ENCODE measurements around the gene FHDC1. TPM values are rescaled to one million over a fixed set of nuclear protein-coding genes. Genes with fewer than 3 reads are reported as not detected.

The FHDC1 gene
- total RNA-seq, 1 experiment from 2014 or later: 19.9 TPM

DNA sequence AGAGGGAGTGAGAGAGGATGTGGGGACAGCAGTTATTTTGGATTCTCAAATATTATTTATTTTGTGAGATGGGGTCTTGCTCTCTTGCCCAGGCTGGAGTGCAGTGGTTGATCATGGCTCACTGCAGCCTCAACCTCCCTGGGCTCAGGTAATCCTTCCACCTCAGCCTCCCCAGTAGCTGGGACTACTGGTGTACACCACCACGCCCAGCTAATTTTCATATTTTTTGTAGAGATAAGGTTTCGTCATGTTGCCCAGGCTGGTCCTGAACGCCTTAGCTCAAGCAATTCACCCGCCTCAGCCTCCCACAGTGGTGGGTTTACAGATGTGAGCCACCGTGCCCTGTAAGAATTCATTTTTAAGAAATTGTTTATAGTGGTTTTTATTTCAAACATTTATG, 61.2 kb downstream of the FHDC1 start:
- Histone ChIP-seq H3K56ac (ENCODE audit: insufficient read length, low read depth, low read length) (no peak overlapping the region), H3K4ac (ENCODE audit: low read depth, low read length) (no peak overlapping the region), H3T11ph (ENCODE audit: low read length) (no peak overlapping the region), H3K27me3 (ENCODE audit: insufficient read depth, low read length) (no peaks in the 10 kb centered on the region; the same call in 1 of the 2 replicates), H4K8ac (replicated peaks; ENCODE audit: insufficient read length, low read depth, low read length) (no peak overlapping the region), H3K27ac (ENCODE audit: insufficient read length, low read depth, low read length) (no peak overlapping the region), H4K91ac (ENCODE audit: insufficient read length, low read depth, low read length) (no peak overlapping the region), H3K9ac (ENCODE audit: extremely low read depth, insufficient read length, low read length) (no peak overlapping the region), H3K14ac (ENCODE audit: insufficient read depth, low read length) (no peak overlapping the region), H2BK15ac (ENCODE audit: low read depth, low read length) (no peak overlapping the region), H3K9me3 (ENCODE audit: control insufficient read depth, low read depth, low read length) (no peaks in the 10 kb centered on the region), H2BK5ac (ENCODE audit: insufficient read length, low read length) (no peak overlapping the region), H3K4me2 (ENCODE audit: insufficient read depth, insufficient read length, low read length) (no peak overlapping the region), H3K23me2 (ENCODE audit: insufficient read length, low read depth, low read length, poor library complexity, severe bottlenecking) (no peaks in the 10 kb centered on the region), H4K5ac (ENCODE audit: insufficient read length, low read depth, low read length) (no peak overlapping the region), H2BK20ac (ENCODE audit: low read depth, low read length, poor library complexity, severe bottlenecking) (no peak overlapping the region), H2AFZ (ENCODE audit: low read length) (no peak overlapping the region), H3K79me2 (ENCODE audit: insufficient read depth, low read length) (no peaks in the 10 kb centered on the region), H2BK120ac (ENCODE audit: low read depth, low read length, poor library complexity, severe bottlenecking) (no peak overlapping the region), H4K20me1 (ENCODE audit: control insufficient read depth, insufficient read depth, insufficient read length) (no peaks in the 10 kb centered on the region), H3K18ac (ENCODE audit: insufficient read length, low read depth, low read length) (no peak overlapping the region), H3K23ac (ENCODE audit: insufficient read length, low read depth, low read length) (no peak overlapping the region), H2BK12ac (ENCODE audit: insufficient read length, low read depth, low read length) (no peak overlapping the region), H3K79me1 (ENCODE audit: insufficient read depth, low read depth, low read length, poor library complexity, severe bottlenecking) (no peaks in the 10 kb centered on the region), H2AK5ac (ENCODE audit: insufficient read length, low read length) (no peak overlapping the region), H3K4me1 (ENCODE audit: insufficient read depth, low read length) (peaks cover 6% of the 10 kb centered on the region; the same call in 1 of the 2 replicates)
- Mint-ChIP-seq H3K4me3 (no peak overlapping the region), H3K27ac (no peak overlapping the region; a peak in 1 of 7 replicates), H3K9me3 (no peaks in the 10 kb centered on the region; a peak in 1 of 5 replicates), H3K4me1 (peaks cover 50 to 57% of the 10 kb centered on the region in 2 experiments), H3K36me3 (ENCODE audit: insufficient read depth in 1 of 3, low read depth in 3 of 3) (no peaks in the 10 kb centered on the region; a peak in 1 of 7 replicates), H3K27me3 (ENCODE audit: low read depth) (peaks cover 24% of the 10 kb centered on the region)
- TF ChIP-seq, protein P1, sequence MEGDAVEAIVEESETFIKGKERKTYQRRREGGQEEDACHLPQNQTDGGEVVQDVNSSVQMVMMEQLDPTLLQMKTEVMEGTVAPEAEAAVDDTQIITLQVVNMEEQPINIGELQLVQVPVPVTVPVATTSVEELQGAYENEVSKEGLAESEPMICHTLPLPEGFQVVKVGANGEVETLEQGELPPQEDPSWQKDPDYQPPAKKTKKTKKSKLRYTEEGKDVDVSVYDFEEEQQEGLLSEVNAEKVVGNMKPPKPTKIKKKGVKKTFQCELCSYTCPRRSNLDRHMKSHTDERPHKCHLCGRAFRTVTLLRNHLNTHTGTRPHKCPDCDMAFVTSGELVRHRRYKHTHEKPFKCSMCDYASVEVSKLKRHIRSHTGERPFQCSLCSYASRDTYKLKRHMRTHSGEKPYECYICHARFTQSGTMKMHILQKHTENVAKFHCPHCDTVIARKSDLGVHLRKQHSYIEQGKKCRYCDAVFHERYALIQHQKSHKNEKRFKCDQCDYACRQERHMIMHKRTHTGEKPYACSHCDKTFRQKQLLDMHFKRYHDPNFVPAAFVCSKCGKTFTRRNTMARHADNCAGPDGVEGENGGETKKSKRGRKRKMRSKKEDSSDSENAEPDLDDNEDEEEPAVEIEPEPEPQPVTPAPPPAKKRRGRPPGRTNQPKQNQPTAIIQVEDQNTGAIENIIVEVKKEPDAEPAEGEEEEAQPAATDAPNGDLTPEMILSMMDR (conservative IDR thresholded peaks at IDR 0.05): no peak
- DNase-seq: no peak
- no CpG with 5 or more reads among the region's 5 CpGs for WGBS (ENCODE audit: extremely low coverage, insufficient read length, low lambda C conversion rate)

Measured in H9 (cell line).